GM19043 (cell line): ENCODE data around the gene TUBB4B.
A peak's percentile ranks its signal among the peaks of the same experiment; 100 is the strongest.

Experiments used
- ATAC-seq: cut with Tn5 transposase; IDR thresholded peaks from one replicate; pipeline ENCODE4 v1.9.1; 2021; ENCODE audit warnings: low read depth; ENCODE audit not compliant: unreplicated experiment

Gene TUBB4B

GRCh38 chr9:137267933-137268355, 26.9 kb downstream of the TUBB4B start:
- no peak for ATAC-seq

GRCh38 chr9:137268538-137269201, 27.6 kb downstream of the TUBB4B start:
- no peak for ATAC-seq

GRCh38 chr9:137269231-137269772, 28.2 kb downstream of the TUBB4B start:
- ATAC-seq, result no peak

GRCh38 chr9:137270929-137271695, 30.0 kb downstream of the TUBB4B start:
- no peak for ATAC-seq

- ATAC-seq, result no peak
These were observed 30.6 kb downstream of the TUBB4B start for GRCh38 chr9:137271696-137272076.

GRCh38 chr9:137272241-137273094, 31.4 kb downstream of the TUBB4B start:
- no peak for ATAC-seq

- ATAC-seq, result no peak
These were observed 32.0 kb downstream of the TUBB4B start for GRCh38 chr9:137273095-137273490.

- no peak for ATAC-seq
These were observed 32.7 kb downstream of the TUBB4B start for GRCh38 chr9:137273611-137274320.

- ATAC-seq, result no peak
These were observed 34.1 kb downstream of the TUBB4B start for GRCh38 chr9:137275203-137275587.

- ATAC-seq, result no peak
These were observed 34.7 kb downstream of the TUBB4B start for GRCh38 chr9:137275588-137276472.

GRCh38 chr9:137276473-137277328, 35.6 kb downstream of the TUBB4B start:
- no peak for ATAC-seq

GRCh38 chr9:137277329-137278041, 36.4 kb downstream of the TUBB4B start, which contains the start of gene TOR4A:
Gene TOR4A, plus strand, starts transcription at chr9:137277726. Its CDS starts 964 bp downstream, at chr9:137278690.
- peak; percentile 76 for ATAC-seq

- ATAC-seq, result no peak
These were observed 37.1 kb downstream of the TUBB4B start for GRCh38 chr9:137278061-137278701.

- no peak for ATAC-seq
These were observed 37.9 kb downstream of the TUBB4B start for GRCh38 chr9:137278721-137279711.

GRCh38 chr9:137279741-137280473, 38.8 kb downstream of the TUBB4B start:
- ATAC-seq, result no peak
